ENCODE results near the gene SPATS2L.

SPATS2L gene

DNA sequence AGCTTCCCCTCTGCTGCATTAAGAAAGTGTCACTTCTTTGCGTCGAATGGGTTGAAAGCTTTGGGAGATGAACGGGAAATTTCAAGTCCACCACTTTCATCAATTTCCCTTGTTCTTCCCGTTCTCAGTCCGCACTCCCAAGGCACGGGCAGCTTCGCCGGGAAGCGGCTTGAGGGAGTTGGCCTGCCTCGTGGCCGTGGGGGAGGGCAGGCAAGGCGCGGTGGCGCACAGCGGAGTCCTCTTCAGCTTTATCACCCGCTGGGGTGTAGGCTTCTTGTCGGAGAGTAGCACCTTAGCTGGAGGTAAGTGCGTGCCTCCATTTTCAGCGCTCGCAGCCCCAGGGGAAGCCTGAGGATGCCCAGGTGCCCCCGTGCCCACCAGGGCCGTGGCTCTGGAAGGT is 183.5 kb downstream of the SPATS2L start:
- in situ Hi-C loops (cut with MboI; ENCODE audit: low sequenced_read_pairs) = loop anchor here (25.0 kb wide), 2 partner anchors 503 to 778 kb away; no protein-coding TSS in a partner anchor

DNA sequence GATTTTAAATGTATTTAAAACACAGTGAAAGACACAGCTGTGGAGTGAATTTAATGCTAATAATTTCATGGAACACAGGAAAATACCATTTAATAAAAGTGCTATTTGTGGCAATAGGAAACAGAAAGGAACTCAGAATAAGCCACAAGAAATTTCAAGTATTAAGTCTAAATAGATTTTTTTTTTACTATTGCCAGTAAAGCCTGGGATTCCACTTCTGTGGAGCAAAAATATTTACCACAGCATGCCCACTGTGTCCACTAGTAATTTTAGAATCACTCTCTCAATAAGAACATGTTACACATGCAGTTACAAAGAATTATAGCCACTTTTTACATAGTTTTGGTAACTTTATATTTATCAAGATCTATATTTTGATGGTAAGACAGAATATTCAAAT is 186.2 kb downstream of the SPATS2L start:
- in situ Hi-C loops (cut with MboI; ENCODE audit: low sequenced_read_pairs) = loop anchor here (25.0 kb wide), 2 partner anchors 505 to 780 kb away; no protein-coding TSS in a partner anchor

DNA sequence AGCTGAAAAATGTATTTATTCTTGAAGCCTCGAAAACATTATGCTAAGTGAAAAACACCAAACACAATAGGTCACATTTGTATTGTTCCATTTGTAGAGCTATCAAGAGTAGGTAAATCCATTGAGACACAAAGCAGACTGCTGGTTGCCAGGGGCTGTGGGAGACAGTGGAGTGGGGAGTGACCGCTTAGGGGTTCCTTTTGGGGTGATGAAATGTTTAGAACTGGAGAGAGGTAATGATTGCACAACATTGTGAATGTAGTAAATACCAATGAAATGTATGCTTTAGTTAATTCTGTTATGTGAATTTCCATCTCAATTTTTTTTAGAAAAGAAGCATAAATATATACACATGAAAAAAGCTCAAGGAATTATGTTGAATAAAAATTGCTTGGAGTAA is 187.6 kb downstream of the SPATS2L start:
- in situ Hi-C loops (cut with MboI; ENCODE audit: low sequenced_read_pairs) = loop anchor here (25.0 kb wide), 2 partner anchors 507 to 782 kb away; no protein-coding TSS in a partner anchor

DNA sequence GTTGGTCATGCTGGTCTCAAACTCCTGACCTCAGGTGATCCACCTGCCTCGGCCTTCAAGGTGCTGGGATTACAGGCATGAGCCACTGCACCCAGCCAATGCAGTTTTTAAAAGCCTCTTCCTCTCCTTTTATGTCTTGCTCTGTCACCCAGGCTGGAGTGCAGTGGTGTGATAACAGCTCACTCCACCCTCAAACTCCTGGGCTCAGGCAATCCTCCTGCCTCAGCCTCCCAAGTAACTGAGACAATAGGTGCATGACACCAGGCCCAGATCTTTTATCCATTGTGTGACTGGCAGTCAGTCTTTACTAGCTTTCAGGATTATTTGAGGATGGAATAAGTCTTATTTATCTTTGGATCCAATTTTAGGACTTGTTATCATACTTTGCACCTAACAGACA is 190.2 kb downstream of the SPATS2L start:
- in situ Hi-C loops (cut with MboI; ENCODE audit: low sequenced_read_pairs) = loop anchor here (25.0 kb wide), 2 partner anchors 509 to 784 kb away; no protein-coding TSS in a partner anchor

DNA sequence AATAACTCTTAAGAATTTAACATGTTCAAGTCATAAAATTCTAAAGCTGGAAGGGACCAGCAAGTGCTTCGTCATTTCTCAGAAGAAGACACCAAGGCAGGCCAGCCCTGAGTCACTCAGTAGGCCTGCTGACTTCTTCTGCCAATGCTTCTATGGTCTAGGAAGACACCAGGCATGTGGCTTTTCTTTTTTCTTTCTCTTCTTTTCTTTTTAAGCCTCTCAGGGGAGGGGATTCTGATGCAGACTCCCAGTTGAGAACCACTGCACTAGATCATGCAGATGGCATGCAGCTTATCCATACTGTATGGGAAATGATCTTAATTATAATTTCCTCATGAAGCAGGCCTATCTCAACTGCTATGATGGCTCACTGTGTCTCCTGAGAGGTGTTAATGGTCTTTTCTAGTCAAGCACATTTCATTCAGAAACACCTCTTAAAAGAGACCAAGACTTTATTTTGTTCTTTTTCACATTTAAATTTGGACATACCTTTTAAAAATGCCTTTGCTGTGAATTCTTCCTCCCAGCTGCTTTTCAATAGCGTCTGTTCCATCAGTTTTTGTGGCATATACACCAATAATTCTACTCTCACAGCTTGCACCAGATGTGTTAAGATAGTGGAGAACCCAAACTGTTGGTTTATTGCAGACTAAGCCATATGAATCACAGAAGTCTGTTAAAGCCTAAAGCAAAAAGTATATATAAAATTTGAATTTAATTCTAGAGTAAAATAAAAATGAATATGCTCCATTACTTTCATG is 192.1 kb downstream of the SPATS2L start:
- in situ Hi-C loops (cut with MboI; ENCODE audit: low sequenced_read_pairs) = loop anchor here (25.0 kb wide), 2 partner anchors 511 to 786 kb away; no protein-coding TSS in a partner anchor

DNA sequence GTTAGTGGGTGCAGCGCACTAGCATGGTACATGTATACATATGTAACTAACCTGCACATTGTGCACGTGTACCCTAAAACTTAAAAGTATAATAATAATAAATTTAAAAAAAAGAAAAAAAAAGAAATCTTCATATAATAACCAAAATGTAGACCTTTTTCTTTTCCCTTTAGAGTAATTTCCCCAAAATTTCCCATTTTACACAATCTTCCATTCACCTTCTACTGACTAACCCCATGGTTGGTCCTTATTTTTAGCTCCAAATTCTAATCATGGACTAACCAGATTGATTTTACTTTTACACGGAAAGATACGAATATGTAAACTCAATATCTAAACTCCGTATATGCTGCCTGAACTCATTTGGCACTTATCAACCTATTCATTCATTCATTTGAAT is 195.7 kb downstream of the SPATS2L start:
- in situ Hi-C loops (cut with MboI; ENCODE audit: low sequenced_read_pairs) = no loop called here

DNA sequence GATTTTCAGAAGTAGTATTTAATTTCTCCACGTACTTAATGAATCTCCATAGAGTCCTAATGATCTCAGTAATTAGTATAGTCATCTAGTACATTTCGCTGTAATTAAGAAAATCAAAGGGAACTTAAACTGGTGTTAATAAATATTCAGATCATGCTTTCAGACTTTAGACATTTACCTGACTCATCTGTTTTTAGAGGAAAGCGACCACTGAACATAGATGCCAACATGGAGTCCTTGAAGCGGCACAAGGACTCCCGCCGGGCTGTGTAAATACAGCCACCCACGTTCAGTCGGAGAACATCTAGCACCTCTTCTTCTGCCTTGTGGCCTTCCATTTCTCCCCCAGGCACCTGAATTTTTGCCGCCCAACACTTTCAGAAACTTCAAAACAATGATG is 200.2 kb downstream of the SPATS2L start:
- in situ Hi-C loops (cut with MboI; ENCODE audit: low sequenced_read_pairs) = no loop called here

DNA sequence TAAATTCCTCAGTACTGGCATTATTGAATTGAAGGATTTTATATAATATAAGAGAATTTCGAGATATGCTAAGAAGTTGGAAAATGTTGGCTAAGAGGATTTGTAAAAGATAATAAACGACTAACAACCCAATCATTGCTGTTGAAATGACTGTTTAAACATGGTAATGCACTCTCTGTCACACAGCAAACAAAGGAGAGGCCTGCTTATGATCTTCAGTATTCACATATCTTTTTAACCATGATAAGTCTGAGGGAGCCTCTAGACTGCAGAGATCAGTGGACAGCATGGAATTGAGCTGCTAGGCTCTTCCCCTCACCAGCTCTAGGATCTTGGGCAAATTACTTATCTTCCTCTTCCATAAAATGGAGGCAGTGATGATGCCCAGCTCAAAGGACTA is 200.7 kb downstream of the SPATS2L start:
- in situ Hi-C loops (cut with MboI; ENCODE audit: low sequenced_read_pairs) = no loop called here

DNA sequence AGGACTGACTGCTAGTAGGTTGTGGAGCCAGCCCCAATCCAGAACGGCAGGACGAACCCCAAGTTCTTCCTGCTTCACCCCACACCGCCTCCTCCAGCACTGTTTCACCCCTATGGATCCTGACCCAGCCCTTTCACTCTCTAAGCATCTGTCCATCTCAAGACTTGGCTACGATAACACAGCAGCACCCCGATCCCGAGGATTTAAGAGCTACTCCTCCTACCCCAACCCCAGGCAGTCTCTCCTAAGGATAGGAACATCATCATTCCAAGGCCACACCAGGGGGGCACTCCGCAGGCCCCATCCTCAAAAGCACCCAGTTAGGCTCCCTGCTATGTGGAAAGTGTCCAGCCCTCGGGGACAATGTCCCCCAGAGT is 202.7 kb downstream of the SPATS2L start:
- in situ Hi-C loops (cut with MboI; ENCODE audit: low sequenced_read_pairs) = no loop called here

DNA sequence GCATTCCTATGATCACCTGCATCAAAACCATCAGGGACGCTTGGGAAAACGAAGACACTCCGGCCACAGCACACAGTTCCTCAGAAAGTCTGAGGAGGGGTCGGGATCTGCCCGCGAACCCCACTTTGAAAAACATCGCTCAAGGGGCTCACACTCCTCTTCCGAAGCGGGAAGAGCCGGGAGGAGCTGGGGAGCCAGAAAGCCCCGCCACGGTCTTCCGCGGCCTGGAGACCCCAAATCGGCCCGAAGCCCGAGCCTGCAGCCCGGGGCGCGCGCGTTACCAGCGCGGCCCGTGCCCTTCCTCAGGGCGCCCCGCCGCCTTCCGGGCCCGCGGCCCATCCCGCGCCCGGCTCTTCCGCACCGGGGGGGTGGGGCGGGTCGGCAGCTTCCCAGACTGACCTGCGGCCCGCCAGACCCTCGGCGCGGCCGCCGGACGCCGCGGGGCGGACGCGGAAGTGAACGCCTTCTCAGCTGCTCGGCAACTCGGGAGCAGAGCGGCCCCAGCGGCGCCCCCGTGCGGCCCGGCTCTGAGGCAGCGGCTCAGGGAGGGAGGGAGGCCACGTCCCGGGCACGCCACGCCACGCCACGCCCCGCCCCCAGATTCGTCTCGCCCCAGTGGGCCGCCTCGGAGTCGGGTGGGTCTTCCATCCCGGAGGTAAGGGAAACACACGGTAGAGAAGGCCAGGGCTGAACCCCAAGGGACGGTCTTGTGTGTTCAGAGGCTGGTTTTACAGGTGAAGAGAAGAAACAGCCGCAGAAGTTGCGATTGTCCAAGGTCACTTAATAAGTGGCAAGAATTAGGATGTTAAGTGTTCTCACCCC is 203.3 kb downstream of the SPATS2L start, which contains the start of gene KCTD18:
KCTD18 (minus strand) TSS at position 457 of the 822 bp plus-strand sequence. CDS start 3,052 bp downstream, outside the sequence.
- in situ Hi-C loops (cut with MboI; ENCODE audit: low sequenced_read_pairs) = no loop called here

DNA sequence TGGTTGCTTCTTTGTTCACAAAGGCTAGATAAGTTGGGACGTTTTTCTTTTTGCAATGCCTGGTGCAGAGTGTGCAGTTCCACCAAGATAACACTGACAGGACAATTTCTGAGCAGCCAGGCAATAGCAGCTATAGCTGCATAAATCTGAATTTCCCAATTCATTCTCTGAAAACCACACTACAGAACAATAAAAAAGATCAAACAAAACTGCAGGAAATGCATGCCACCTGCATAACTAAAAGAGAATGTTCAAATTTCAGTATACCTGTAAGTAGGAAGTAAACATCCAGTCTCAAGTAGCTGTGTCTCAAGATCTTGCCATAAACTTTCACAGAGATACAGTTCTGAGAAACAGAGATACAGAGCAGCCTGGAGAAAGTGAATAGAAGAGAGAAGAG is 208.7 kb downstream of the SPATS2L start:
- in situ Hi-C loops (cut with MboI; ENCODE audit: low sequenced_read_pairs) = no loop called here

DNA sequence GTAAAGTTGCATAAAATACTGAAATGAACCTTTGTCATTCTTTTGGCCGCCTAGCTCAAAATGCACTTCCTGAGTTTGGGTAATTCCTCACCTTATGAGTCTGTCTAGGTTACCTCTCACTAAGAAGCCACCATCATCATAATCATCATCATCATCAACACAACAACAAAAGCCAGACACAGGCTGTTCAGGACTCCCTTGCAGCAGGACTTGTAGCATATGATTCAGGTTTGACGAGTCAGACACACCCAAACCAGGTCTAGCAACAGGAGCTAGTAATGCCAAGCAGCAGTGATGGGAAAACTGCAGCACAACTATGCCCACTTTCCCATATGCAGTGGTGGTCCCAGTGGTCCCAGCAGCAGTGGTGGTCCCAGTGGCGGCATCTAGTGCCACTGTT is 216.7 kb downstream of the SPATS2L start:
- in situ Hi-C loops (cut with MboI; ENCODE audit: low sequenced_read_pairs) = no loop called here

DNA sequence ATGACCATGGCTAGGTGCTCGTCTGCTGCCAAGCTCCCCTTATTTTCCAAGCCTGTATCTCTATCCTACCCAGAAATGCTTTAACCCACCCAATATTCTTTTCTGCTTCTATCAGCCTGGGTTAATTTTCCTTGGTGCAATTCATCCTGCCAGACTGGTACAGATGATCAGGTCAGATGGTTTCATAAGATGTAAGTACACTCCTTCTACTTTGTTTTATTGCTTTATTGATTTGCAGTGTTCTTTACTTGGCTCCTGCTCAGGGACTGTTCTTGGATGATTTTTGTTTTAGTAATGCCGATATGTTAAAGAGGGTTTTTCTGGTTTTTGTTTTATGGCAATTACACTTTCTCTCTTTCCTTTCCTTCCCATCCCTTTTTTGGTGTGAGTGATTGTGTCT is 217.1 kb downstream of the SPATS2L start:
- in situ Hi-C loops (cut with MboI; ENCODE audit: low sequenced_read_pairs) = no loop called here

DNA sequence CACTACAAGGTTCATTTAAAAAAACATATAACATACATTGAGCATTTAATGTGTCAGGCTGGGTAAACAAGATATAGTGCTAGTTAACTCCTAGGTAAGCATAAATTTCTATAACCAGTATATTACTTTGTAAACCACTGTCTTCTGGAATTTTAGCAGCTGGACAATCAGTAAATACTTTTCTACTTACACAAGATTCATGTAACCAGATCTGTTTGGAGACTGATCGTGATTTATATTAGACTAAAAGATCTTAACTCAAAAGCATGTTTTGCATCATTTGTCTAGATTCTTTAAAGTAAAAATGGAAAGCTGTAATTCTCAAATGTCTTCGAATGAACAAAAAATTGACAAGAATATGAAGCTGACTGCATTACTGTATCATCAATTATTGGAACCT is 218.6 kb downstream of the SPATS2L start:
- in situ Hi-C loops (cut with MboI; ENCODE audit: low sequenced_read_pairs) = no loop called here

DNA sequence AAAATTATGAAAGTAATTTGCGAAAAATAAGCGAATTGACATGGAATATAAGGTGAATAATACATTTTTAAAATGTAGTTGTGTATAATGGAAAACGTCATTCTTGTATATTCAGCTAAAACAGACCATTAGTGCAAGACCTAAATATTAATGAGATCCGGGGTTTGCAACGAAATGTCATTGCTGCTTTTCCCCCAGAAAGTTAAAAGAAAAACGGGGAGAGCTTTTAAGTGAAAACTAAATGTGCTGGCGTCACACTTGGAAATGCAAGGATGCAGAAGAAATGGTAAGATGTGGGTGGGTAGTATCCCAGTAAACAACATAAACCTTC is 219.0 kb downstream of the SPATS2L start:
- in situ Hi-C loops (cut with MboI; ENCODE audit: low sequenced_read_pairs) = no loop called here

DNA sequence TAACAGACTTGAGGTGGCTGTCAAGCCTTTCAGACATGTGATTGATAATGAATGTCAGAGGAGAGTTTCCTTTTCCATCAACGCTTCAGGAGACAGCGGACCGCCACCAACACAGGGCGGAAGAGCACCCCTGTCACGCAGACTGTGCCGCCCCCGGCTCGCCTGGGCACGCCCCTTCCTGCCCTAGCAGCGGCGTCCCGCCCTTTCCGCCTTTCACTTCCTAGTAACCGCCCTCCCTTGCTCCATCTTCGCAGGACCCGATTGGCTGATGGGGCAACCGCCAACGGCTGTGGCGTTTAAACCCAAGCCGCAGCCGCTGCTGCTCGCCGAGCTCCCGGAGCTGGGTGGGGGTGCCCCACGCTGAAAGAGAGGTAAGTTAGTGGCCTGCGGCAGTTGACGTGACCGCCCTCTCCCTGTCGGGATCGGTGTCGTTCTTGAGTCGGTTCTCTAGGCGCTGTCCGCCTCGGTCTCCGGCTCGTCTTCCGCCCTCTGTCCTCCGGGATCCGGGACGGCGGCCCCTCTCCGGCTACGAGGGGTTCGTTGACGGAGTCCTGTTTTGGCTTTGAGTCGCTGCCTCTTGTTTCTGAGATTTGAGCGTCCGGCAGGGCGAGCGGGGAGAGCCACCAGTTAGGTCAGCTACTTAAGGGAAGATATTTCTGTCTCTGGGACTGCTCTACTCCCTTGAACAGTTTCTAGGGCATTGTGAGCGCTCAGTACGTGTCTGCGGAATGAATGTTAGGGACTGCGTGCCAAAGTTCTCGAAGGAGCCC is 219.6 kb downstream of the SPATS2L start, which contains the start of gene SGO2:
SGO2 (plus strand) TSS at position 326 of the 770 bp plus-strand sequence. CDS start 6,769 bp downstream, outside the sequence.
- in situ Hi-C loops (cut with MboI; ENCODE audit: low sequenced_read_pairs) = no loop called here

DNA sequence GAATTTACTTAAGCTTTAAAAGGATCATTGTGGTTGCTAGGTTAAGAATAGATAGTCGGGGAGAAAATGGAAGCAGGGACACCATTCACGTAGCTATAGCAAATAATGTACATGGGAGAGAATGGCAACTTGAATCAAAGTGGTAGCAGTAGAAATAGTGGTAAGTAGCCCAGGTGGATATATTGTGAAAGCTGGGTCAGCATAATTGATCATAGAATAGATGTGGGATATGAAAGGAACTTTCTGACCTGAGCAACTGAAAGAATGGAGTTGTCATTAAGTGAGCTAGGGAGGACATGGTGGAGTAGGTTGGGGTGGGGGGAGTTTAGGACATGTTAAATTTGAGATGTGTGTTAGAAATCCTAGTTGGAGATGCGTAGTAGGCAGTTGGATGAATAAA is 221.7 kb downstream of the SPATS2L start:
- in situ Hi-C loops (cut with MboI; ENCODE audit: low sequenced_read_pairs) = no loop called here
